Caco-2 (cell line): Measurements from ENCODE around the gene WDR6. TPM values are rescaled to one million over a fixed set of nuclear protein-coding genes. Genes with fewer than 3 reads are reported as not detected.

Source experiments
- BruUV-seq: library from RNA; stranded (reverse); fragments of 400-500 nt; replicated peaks from 2 replicates; lab custom pipeline; 2021; lab: Mats Ljungman, UMichigan
- CTCF ChIA-PET: fragments of 300-600 bp; sonication (Branson Sonifier 250); formaldehyde crosslinking; loops from one replicate; lab custom pipeline; 2022; ENCODE audit warnings: antibody characterized with exemption; lab: Charles Lee
- POLR2A ChIA-PET: fragments of 300-600 bp; sonication (Branson Sonifier 250); formaldehyde crosslinking; loops from one replicate; lab custom pipeline; 2022; ENCODE audit warnings: antibody characterized with exemption; lab: Charles Lee
- DNase-seq, 2 experiments: peaks; one replicate each; pipeline versions ENCODE4 v3.0.0 to v3.0.0-alpha.2; 2020 to 2022
- H3K27me3 ChIP-seq: replicated peaks from 2 replicates; pipeline ENCODE4 v1.6.0; 2011; ENCODE audit warnings: low read length; ENCODE audit not compliant: control insufficient read depth, insufficient read depth
- H3K36me3 ChIP-seq: 2 replicates; pipeline ENCODE4 v1.5.1; 2011; ENCODE audit warnings: low read length; ENCODE audit not compliant: control insufficient read depth, insufficient read depth
- H3K4me1 ChIP-seq: fragments of 250-450 bp; sonication (Bioruptor Pico); 2 replicates; pipeline ENCODE4 v1.5.1; 2020; ENCODE audit warnings: mild to moderate bottlenecking
- H3K4me3 ChIP-seq: 2 replicates; pipeline ENCODE4 v1.5.1; 2011; ENCODE audit warnings: low read depth, mild to moderate bottlenecking, control low read depth, low read length
- H3K9me3 ChIP-seq: fragments of 250-450 bp; sonication (Bioruptor Pico); 2 replicates; pipeline ENCODE4 v1.5.1; 2020; ENCODE audit warnings: mild to moderate bottlenecking, moderate library complexity
- H3K27ac Mint-ChIP-seq: one replicate; pipeline ENCODE4 v1.8.0; 2022; ENCODE audit warnings: mixed read lengths; ENCODE audit not compliant: unreplicated experiment
- H3K27me3 Mint-ChIP-seq: one replicate; pipeline ENCODE4 v1.8.0; 2022; ENCODE audit warnings: mixed read lengths; ENCODE audit not compliant: insufficient read depth, unreplicated experiment
- H3K36me3 Mint-ChIP-seq: one replicate; pipeline ENCODE4 v1.8.0; 2022; ENCODE audit warnings: mild to moderate bottlenecking, mixed read lengths; ENCODE audit not compliant: insufficient read depth, unreplicated experiment
- H3K4me1 Mint-ChIP-seq: one replicate; pipeline ENCODE4 v1.8.0; 2022; ENCODE audit warnings: low read depth, mixed read lengths; ENCODE audit not compliant: unreplicated experiment
- H3K4me3 Mint-ChIP-seq: one replicate; pipeline ENCODE4 v1.8.0; 2022; ENCODE audit warnings: mild to moderate bottlenecking, moderate library complexity, mixed read lengths; ENCODE audit not compliant: unreplicated experiment
- H3K9me3 Mint-ChIP-seq: one replicate; pipeline ENCODE4 v1.8.0; 2022; ENCODE audit warnings: mixed read lengths; ENCODE audit not compliant: unreplicated experiment
- CTCF ChIP-seq, 2 experiments: fragments of 200-600 bp in 1 of 2; IDR thresholded peaks; 1 replicate in 1 of 2; 2 replicates in 1 of 2; pipeline versions ENCODE4 v1.5.1 to v1.8.0; 2011 to 2022; ENCODE audit warnings: antibody characterized with exemption in 1 of 2, control low read depth in 1 of 2, inconsistent platforms in 1 of 2, low read depth in 1 of 2, low read length in 1 of 2, mild to moderate bottlenecking in 1 of 2, moderate library complexity in 1 of 2; ENCODE audit not compliant: insufficient read depth in 1 of 2, severe bottlenecking in 1 of 2, unreplicated experiment in 1 of 2
- intact Hi-C: fragments of 100-400 bp; cut with micrococcal nuclease; formaldehyde crosslinking; loops from one replicate; pipeline ENCODE4 v1.10.0; 2022; ENCODE audit not compliant: unreplicated experiment
- total RNA-seq: library from RNA; stranded (reverse); gene quantifications from 2 replicates; pipeline ENCODE4 v1.2.3, GENCODE V29; 2022

WDR6 gene
- total RNA-seq, 1 experiment from 2014 or later: 184 TPM

- CTCF ChIA-PET: no interaction called here
- POLR2A ChIA-PET: no interaction called here
Observed at GRCh38 chr3:48982686-48983085, 24.5 kb upstream of the WDR6 start.

GRCh38 chr3:48983096-48983495 is 24.1 kb upstream of the WDR6 start:
- ChIA-PET POLR2A (no interaction called here), CTCF (no interaction called here)
- no peak for DNase-seq
- no peaks in the 10 kb centered on the region for H3K4me1 ChIP-seq
- no peak overlapping the region for H3K4me3 Mint-ChIP-seq
- H3K9me3 ChIP-seq: no peaks in the 10 kb centered on the region
- no peaks in the 10 kb centered on the region for H3K27me3 Mint-ChIP-seq
- H3K27ac Mint-ChIP-seq: no peak overlapping the region
- BruUV-seq: no TSS peak
- H3K4me3 ChIP-seq: no peak overlapping the region
- TF ChIP-seq CTCF (IDR thresholded peaks at IDR 0.05; ENCODE audit: insufficient read depth in 1 of 2, low read depth in 1 of 2, low read length in 1 of 2, severe bottlenecking in 1 of 2, unreplicated experiment in 1 of 2): no peak
- H3K9me3 Mint-ChIP-seq: no peaks in the 10 kb centered on the region
- peaks cover 5% of the 10 kb centered on the region for H3K4me1 Mint-ChIP-seq
- no peaks in the 10 kb centered on the region for H3K27me3 ChIP-seq
- intact Hi-C loops: no loop called here
- H3K36me3 ChIP-seq: peaks cover 3% of the 10 kb centered on the region
- H3K36me3 Mint-ChIP-seq: peaks cover 63% of the 10 kb centered on the region

More at GRCh38 chr3:48982686-48983085, 24.5 kb upstream of the WDR6 start:
- no peaks in the 10 kb centered on the region for H3K4me1 ChIP-seq
- no peaks in the 10 kb centered on the region for H3K27me3 ChIP-seq
- Mint-ChIP-seq H3K27me3 (no peaks in the 10 kb centered on the region), H3K4me1 (peaks cover 1% of the 10 kb centered on the region), H3K27ac (no peak overlapping the region), H3K36me3 (peaks cover 67% of the 10 kb centered on the region), H3K4me3 (no peak overlapping the region), H3K9me3 (no peaks in the 10 kb centered on the region)
- no peak for TF ChIP-seq CTCF (IDR thresholded peaks at IDR 0.05; ENCODE audit: insufficient read depth in 1 of 2, low read depth in 1 of 2, low read length in 1 of 2, severe bottlenecking in 1 of 2, unreplicated experiment in 1 of 2)
- no TSS peak for BruUV-seq
- DNase-seq: no peak
- H3K4me3 ChIP-seq: no peak overlapping the region
- peaks cover 3% of the 10 kb centered on the region for H3K36me3 ChIP-seq
- no peaks in the 10 kb centered on the region for H3K9me3 ChIP-seq
- intact Hi-C loops: no loop called here

- Histone ChIP-seq H3K4me3 (no peak overlapping the region), H3K9me3 (no peaks in the 10 kb centered on the region), H3K4me1 (peaks cover 5% of the 10 kb centered on the region), H3K36me3 (peaks cover 1% of the 10 kb centered on the region), H3K27me3 (no peaks in the 10 kb centered on the region)
- no TSS peak for BruUV-seq
- no peaks in the 10 kb centered on the region for H3K27me3 Mint-ChIP-seq
- intact Hi-C loops: no loop called here
- TF ChIP-seq CTCF (IDR thresholded peaks at IDR 0.05; ENCODE audit: insufficient read depth in 1 of 2, low read depth in 1 of 2, low read length in 1 of 2, severe bottlenecking in 1 of 2, unreplicated experiment in 1 of 2): no peak
- H3K4me1 Mint-ChIP-seq: peaks cover 13% of the 10 kb centered on the region
- CTCF ChIA-PET: no interaction called here
- H3K27ac Mint-ChIP-seq: no peak overlapping the region
- peaks cover 58% of the 10 kb centered on the region for H3K36me3 Mint-ChIP-seq
- no peak overlapping the region for H3K4me3 Mint-ChIP-seq
- POLR2A ChIA-PET: no interaction called here
- no peak for DNase-seq
- H3K9me3 Mint-ChIP-seq: no peaks in the 10 kb centered on the region
Observed at GRCh38 chr3:48984663-48985062, 22.5 kb upstream of the WDR6 start.
